B cell (primary cell): ENCODE data around the gene CTSD. TPM values are rescaled to one million over a fixed set of nuclear protein-coding genes. Genes with fewer than 3 reads are reported as not detected.

Experiments used
- ATAC-seq: fragments of 200-7000 bp; cut with Tn5 transposase; one replicate; pipeline ENCODE4 v1.10.0; 2021; ENCODE audit warnings: low read depth, mild to moderate bottlenecking, moderate number of reproducible peaks, moderate library complexity
- CTCF ChIA-PET: fragments of 350-600 bp; sonication (Branson Sonifier 250); formaldehyde crosslinking; loops from one replicate; lab custom pipeline; 2021; ENCODE audit warnings: antibody characterized with exemption, inconsistent platforms; lab: Charles Lee
- POLR2A ChIA-PET: fragments of 350-600 bp; sonication (Branson Sonifier 250); formaldehyde crosslinking; loops from one replicate; lab custom pipeline; 2021; ENCODE audit warnings: antibody characterized with exemption; lab: Charles Lee
- DNase-seq: peaks from one replicate; pipeline ENCODE4 v3.0.0; 2013
- H2AFZ ChIP-seq: 2 replicates; pipeline ENCODE4 v1.6.1; 2012; ENCODE audit warnings: mild to moderate bottlenecking, low read depth, low read length; ENCODE audit not compliant: insufficient read depth, poor library complexity, severe bottlenecking
- H3K27ac ChIP-seq, 2 donors: 1 replicate in 1 of 2; 2 replicates in 1 of 2; pipeline ENCODE4 v1.5.1; 2012 to 2013; ENCODE audit warnings: low read length in 2 of 2, mild to moderate bottlenecking in 2 of 2, moderate library complexity in 1 of 2
- H3K27me3 ChIP-seq, 4 experiments: fragments of 200-600 bp in 1 of 4; sonication (generic) in 1 of 4; replicated peaks in 1 of 4; 1 replicate in 2 of 4; 2 replicates in 2 of 4; pipeline versions ENCODE4 v1.6.1 to v1.7.0; 2013 to 2016; ENCODE audit warnings: low read length in 3 of 4, mild to moderate bottlenecking in 2 of 4, mixed read lengths in 1 of 4, moderate library complexity in 1 of 4; ENCODE audit not compliant: insufficient read depth in 4 of 4, control insufficient read depth in 3 of 4; ENCODE audit errors: control extremely low read depth in 1 of 4
- H3K36me3 ChIP-seq, 2 experiments: replicated peaks in 1 of 2; 1 replicate in 1 of 2; 2 replicates in 1 of 2; pipeline versions ENCODE4 v1.6.1 to v1.7.1; 2013; ENCODE audit warnings: low read length in 1 of 2; ENCODE audit not compliant: insufficient read depth in 2 of 2, control insufficient read depth in 1 of 2; ENCODE audit errors: control extremely low read depth in 1 of 2, extremely low read depth in 1 of 2
- H3K4me1 ChIP-seq, 2 donors: fragments of 200-600 bp in 1 of 2; sonication (generic) in 1 of 2; 1 replicate in 1 of 2; 2 replicates in 1 of 2; pipeline versions ENCODE4 v1.5.1 to v1.6.1; 2013 to 2017; ENCODE audit warnings: low read length in 2 of 2; ENCODE audit not compliant: control insufficient read depth in 2 of 2, insufficient read depth in 2 of 2
- H3K4me2 ChIP-seq: replicated peaks from 2 replicates; pipeline ENCODE3; 2012; ENCODE audit warnings: mild to moderate bottlenecking, low read depth, low read length; ENCODE audit not compliant: poor library complexity, severe bottlenecking
- H3K4me3 ChIP-seq, 5 experiments: fragments of 200-600 bp in 1 of 5; sonication (generic) in 1 of 5; 1 replicate in 3 of 5; 2 replicates in 2 of 5; pipeline versions ENCODE4 v1.5.1 to v1.7.0; 2011 to 2016; ENCODE audit warnings: low read length in 4 of 5, mild to moderate bottlenecking in 4 of 5, low read depth in 2 of 5, control low read depth in 1 of 5, moderate library complexity in 1 of 5; ENCODE audit not compliant: insufficient read depth in 1 of 5; ENCODE audit errors: control extremely low read depth in 1 of 5, extremely low read depth in 1 of 5
- H3K79me2 ChIP-seq: fragments of 200-600 bp; sonication (generic); one replicate; pipeline ENCODE4 v1.6.0; 2016; ENCODE audit warnings: low read length; ENCODE audit not compliant: control insufficient read depth, insufficient read depth
- H3K9ac ChIP-seq: fragments of 200-600 bp; sonication (generic); 2 replicates; pipeline ENCODE4 v1.6.1; 2017; ENCODE audit warnings: mild to moderate bottlenecking, low read length, moderate library complexity
- H3K9me3 ChIP-seq, 3 donors: one replicate each; pipeline versions ENCODE4 v1.6.1 to v1.7.1; 2013; ENCODE audit warnings: low read length in 2 of 3; ENCODE audit not compliant: control insufficient read depth in 2 of 3, insufficient read depth in 1 of 3; ENCODE audit errors: control extremely low read depth in 1 of 3
- H4K20me1 ChIP-seq: 2 replicates; pipeline ENCODE4 v1.6.0; 2012; ENCODE audit warnings: mild to moderate bottlenecking, low read length; ENCODE audit not compliant: insufficient read depth, control insufficient read depth, poor library complexity, severe bottlenecking
- H3K27ac Mint-ChIP-seq: one replicate; pipeline ENCODE4 v1.8.0; 2021; ENCODE audit warnings: mixed read lengths
- H3K27me3 Mint-ChIP-seq: one replicate; pipeline ENCODE4 v1.8.0; 2021; ENCODE audit warnings: mixed read lengths
- H3K4me1 Mint-ChIP-seq: one replicate; pipeline ENCODE4 v1.8.0; 2021; ENCODE audit warnings: mixed read lengths
- H3K4me3 Mint-ChIP-seq: one replicate; pipeline ENCODE4 v1.8.0; 2021; ENCODE audit warnings: mixed read lengths
- H3K9me3 Mint-ChIP-seq: one replicate; pipeline ENCODE4 v1.8.0; 2022; ENCODE audit warnings: mixed read lengths; ENCODE audit not compliant: insufficient read depth
- CTCF ChIP-seq: fragments of 200-600 bp; IDR thresholded peaks from one replicate; pipeline ENCODE4 v1.8.0; 2022; ENCODE audit warnings: antibody characterized with exemption, mild to moderate bottlenecking
- EZH2 ChIP-seq: IDR thresholded peaks from 2 replicates; pipeline ENCODE4 v1.6.1; 2012; ENCODE audit warnings: borderline replicate concordance, low read depth, mild to moderate bottlenecking, moderate library complexity, low read length; ENCODE audit not compliant: insufficient read depth, poor library complexity, severe bottlenecking
- WGBS: methylation state at CpG from one replicate; pipeline ENCODE4 v1.1.5; 2013; ENCODE audit warnings: missing lambda C conversion rate; ENCODE audit not compliant: insufficient coverage; 5-methylcytosine and 5-hydroxymethylcytosine counted together
- intact Hi-C: fragments of 100-400 bp; cut with micrococcal nuclease; formaldehyde crosslinking; loops from one replicate; pipeline ENCODE4 v1.10.0; 2022
- polyA plus RNA-seq: library from polyadenylated mRNA; depleted of rRNA; stranded (reverse); fragments of >200 nt; gene quantifications from 2 replicates; pipeline ENCODE4 v1.2.3, GENCODE V29; 2012
- total RNA-seq, 2 donors: library from RNA; stranded (reverse); fragments of 120-200 nt in 1 of 2; gene quantifications; 1 replicate in 1 of 2; 2 replicates in 1 of 2; pipeline versions ENCODE4 v1.2.3 to v1.2.4, GENCODE V29; 2013 to 2022

CTSD gene
- total and polyA plus RNA-seq, 2 donors (not counting 1 experiment from before 2014, with no cell fraction given): 42.2 to 83.5 TPM

GRCh38 chr11:1733716-1734640 lies 29.7 kb downstream of the CTSD start:
- ChIA-PET CTCF (no interaction called here), POLR2A (no interaction called here)
- ATAC-seq (no peak), DNase-seq (no peak)
- peaks cover 24% of the 10 kb centered on the region for H3K4me1 Mint-ChIP-seq
- H3K4me3 Mint-ChIP-seq: no peak overlapping the region
- Histone ChIP-seq H2AFZ (no peak overlapping the region), H4K20me1 (no peaks in the 10 kb centered on the region), H3K4me1 (peaks cover 12 to 22% of the 10 kb centered on the region in 2 donors), H3K9ac (no peak overlapping the region), H3K36me3 (no peaks in the 10 kb centered on the region), H3K27me3 (peaks cover 0 to 6% (median 0%) of the 10 kb centered on the region in 4 experiments), H3K9me3 (peaks cover 0 to 25% (median 16%) of the 10 kb centered on the region in 3 donors), H3K27ac (no peak overlapping the region), H3K79me2 (no peaks in the 10 kb centered on the region), H3K4me2 (no peak overlapping the region), H3K4me3 (no peak overlapping the region)
- peaks cover 32% of the 10 kb centered on the region for H3K27me3 Mint-ChIP-seq
- intact Hi-C loops: no loop called here
- H3K27ac Mint-ChIP-seq: no peak overlapping the region
- 67% methylated on average over 27 of the region's 28 CpGs for WGBS
- TF ChIP-seq EZH2: no peak
- no peak for TF ChIP-seq CTCF
- peaks cover 18% of the 10 kb centered on the region for H3K9me3 Mint-ChIP-seq
